ENCODE measurements around the gene LCN9.

The LCN9 gene

DNA sequence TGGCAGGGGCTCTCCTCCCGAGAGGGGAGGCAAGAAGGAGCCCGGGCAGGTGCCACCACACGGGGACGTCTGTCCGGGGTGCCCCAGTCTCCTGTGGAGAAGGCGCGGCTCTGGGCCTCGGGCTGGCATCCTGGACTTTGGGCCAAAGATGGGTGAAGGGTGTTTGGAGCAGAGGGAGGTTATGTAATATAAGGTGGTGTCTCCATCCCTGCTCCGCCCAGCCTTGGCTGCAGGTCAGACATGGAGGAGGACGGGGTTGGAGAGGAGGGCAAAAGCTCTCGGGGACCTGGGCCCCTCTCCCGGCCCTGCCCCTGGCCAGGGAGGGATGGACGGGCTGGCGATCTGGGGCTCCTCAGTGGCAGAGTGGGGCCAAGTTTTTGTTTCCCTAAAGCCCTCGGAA lies 37.4 kb downstream of the LCN9 start:
- CTCF ChIA-PET = no interaction called here
- TF ChIP-seq, protein P1, sequence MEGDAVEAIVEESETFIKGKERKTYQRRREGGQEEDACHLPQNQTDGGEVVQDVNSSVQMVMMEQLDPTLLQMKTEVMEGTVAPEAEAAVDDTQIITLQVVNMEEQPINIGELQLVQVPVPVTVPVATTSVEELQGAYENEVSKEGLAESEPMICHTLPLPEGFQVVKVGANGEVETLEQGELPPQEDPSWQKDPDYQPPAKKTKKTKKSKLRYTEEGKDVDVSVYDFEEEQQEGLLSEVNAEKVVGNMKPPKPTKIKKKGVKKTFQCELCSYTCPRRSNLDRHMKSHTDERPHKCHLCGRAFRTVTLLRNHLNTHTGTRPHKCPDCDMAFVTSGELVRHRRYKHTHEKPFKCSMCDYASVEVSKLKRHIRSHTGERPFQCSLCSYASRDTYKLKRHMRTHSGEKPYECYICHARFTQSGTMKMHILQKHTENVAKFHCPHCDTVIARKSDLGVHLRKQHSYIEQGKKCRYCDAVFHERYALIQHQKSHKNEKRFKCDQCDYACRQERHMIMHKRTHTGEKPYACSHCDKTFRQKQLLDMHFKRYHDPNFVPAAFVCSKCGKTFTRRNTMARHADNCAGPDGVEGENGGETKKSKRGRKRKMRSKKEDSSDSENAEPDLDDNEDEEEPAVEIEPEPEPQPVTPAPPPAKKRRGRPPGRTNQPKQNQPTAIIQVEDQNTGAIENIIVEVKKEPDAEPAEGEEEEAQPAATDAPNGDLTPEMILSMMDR (IDR thresholded peaks at IDR 0.05; ENCODE audit: control extremely low read depth, extremely low read depth, low read depth, missing control alignments) = no peak
- POLR2A ChIA-PET = no interaction called here
- no peak for DNase-seq (ENCODE audit: extremely low spot score)

DNA sequence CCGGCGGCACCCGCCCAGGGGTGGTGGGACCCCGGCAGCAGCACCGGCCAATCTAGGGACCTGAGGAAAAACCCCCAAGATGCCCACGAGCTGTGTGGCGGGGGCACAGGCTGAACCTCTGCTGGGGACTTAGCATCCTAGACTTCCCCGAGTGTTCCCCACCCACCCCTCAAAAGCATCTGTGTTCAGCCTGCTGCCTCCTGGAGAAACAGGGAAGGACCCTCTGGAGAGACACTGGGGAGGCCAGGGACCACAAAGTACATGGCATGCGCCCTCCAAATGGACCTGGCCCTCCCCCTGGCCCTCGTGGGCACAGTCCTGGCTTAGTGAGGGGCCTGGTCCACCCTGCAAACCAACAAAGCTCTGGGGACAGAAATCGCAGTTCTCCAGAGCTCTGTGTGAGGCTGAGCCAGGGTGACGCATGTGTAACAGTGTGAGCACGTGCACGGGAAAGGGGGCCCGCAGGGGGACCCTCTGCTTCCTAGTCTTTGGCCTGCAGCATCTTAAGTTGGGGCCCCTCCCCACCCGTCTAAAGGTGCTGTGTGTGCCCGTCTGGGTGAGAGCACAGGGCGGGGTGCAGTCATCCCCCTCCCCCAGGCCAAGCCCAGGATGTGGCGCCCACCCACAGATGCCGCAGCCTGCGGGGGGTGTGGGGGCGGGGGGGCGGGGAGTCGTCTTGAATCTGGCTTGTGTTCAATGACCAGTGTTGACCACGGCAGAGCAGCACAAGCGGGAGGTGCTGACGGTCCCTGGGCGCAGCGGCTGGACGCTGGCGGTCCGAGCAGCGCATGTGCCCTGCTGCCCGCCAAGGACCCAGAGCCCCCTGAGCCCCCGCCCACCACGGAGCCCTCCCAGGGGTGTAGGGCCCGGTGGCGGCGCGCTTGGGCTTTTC lies 38.2 kb downstream of the LCN9 start:
- TF ChIP-seq, protein P1 (IDR thresholded peaks at IDR 0.05; ENCODE audit: control extremely low read depth, extremely low read depth, low read depth, missing control alignments) = no peak
- CTCF ChIA-PET = no interaction called here
- POLR2A ChIA-PET = no interaction called here
- DNase-seq (ENCODE audit: extremely low spot score) = no peak

DNA sequence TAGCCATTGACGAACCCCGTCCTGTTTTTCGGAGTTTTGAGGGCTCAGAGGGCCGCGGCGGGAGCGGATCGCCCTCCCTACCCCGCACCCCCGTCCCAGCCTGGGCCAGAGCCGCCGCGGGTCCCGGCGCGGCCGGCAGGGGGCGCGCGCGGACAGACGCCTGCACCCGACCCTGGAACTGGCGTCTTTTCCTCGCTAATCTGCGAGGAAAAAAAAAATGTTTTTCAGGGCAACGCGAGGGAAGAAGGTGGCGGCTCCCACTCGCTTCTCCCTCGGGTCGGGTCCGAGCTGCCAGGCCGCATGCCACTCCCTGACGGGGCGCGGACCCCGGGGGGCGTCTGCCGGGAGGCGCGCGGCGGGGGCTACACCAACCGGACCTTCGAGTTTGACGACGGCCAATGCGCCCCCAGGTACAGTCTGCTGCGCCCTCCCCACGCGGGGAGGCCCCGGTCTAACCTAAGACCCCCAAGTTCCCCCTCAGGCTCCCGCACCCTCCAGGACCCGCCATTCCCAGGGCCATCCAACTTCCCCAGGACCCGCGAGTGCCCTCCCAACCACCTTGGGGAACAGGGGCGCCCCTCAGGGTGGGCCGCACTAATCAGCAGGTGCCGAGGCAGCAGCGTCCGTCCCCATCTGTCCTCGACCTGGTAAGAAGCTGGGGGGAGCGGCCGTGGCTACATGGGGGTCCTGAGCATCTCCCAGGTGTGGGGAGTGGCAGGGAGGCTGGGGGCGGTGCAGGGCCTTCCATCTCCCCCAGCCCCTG lies 39.0 kb downstream of the LCN9 start, which contains the start of gene KCNT1:
Gene KCNT1 (plus strand): TSS at position 227 of the 763 bp plus-strand sequence. CDS start 74 bp downstream, at position 301.
- TF ChIP-seq, protein P1 (IDR thresholded peaks at IDR 0.05; ENCODE audit: control extremely low read depth, extremely low read depth, low read depth, missing control alignments) = peak; percentile 82
- peak; percentile 91 for DNase-seq (ENCODE audit: extremely low spot score)
- ChIA-PET POLR2A (no interaction called here), CTCF (interaction anchor here (1.1 to 1.5 kb wide), 3 partner anchors 8 to 18 kb away, joined by 3 to 8 read pairs (median 5); no protein-coding TSS in a partner anchor)

DNA sequence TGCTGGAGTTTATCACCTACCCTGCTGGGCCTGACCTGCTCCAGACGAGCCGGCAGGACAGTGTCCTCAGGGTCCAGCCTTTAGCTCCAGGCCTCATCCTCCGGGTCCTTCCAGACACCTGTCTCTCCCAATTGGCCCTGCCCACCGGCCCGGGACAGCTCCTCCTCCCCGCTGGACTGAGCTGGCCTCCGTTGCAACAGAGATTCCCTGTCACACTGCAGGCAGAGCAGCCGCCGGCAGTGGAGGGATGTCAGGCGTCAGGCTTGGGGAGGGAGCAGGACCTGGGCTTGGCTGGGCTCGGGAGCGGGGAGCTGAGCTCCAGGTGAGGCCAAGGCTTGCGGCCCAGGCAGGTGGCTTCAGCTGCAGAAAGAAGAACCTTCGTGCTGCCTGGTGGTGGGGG lies 40.6 kb downstream of the LCN9 start:
- no peak for DNase-seq (ENCODE audit: extremely low spot score)
- TF ChIP-seq, protein P1 (IDR thresholded peaks at IDR 0.05; ENCODE audit: control extremely low read depth, extremely low read depth, low read depth, missing control alignments) = no peak
- ChIA-PET CTCF (interaction anchor here (1.0 to 2.7 kb wide), 2 partner anchors 10 to 100 kb away, joined by 3 to 9 read pairs; no protein-coding TSS in a partner anchor), POLR2A (no interaction called here)

DNA sequence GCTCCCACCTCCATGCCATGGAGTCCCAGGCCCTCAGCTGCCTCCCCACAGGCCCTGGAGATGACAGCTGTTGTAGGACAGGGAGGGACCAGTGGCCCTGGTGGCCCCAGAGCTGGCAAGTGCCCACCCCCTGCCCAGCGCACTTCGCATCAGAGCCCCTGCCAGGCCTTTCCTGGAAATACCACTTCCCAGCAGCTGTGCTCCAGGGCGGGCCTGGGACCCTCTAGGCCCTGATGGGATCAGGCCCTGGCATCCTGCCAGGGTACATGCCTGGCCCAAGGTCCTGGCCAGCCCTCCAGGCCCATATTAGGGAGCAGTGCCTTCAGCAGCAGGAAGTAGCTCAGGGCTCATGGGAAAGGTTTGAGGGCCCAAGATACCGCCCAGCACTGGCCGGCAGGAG lies 41.4 kb downstream of the LCN9 start:
- no peak for DNase-seq (ENCODE audit: extremely low spot score)
- TF ChIP-seq, protein P1 (IDR thresholded peaks at IDR 0.05; ENCODE audit: control extremely low read depth, extremely low read depth, low read depth, missing control alignments) = no peak
- POLR2A ChIA-PET = no interaction called here
- CTCF ChIA-PET = interaction anchor here (1.0 to 2.7 kb wide), 2 partner anchors 10 to 101 kb away, joined by 3 to 9 read pairs; no protein-coding TSS in a partner anchor

DNA sequence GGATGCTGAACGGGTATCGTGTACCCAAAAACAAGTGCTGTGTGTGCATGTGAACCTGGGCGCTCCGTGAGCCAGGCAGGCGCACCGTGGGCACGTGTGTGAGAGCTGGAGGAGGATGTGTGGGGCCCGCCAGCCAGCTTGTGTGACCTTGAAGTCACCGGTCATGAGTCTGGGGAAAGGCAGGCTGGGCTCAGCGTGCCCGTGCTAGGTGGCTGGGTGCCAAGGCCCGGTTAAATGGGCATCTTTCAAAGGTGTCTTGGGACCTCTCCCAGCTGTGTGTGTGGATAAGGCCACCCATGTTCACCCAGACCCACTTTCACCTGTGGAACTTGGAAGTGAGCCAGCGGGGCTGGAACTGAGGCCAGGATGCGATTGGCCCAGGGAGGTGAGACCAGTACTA lies 42.3 kb downstream of the LCN9 start:
- no peak for DNase-seq (ENCODE audit: extremely low spot score)
- TF ChIP-seq, protein P1 (IDR thresholded peaks at IDR 0.05; ENCODE audit: control extremely low read depth, extremely low read depth, low read depth, missing control alignments) = no peak
- POLR2A ChIA-PET = interaction anchor here (0.6 kb wide), 1 partner anchor 657 kb away, joined by 3 read pairs; no protein-coding TSS in a partner anchor
- CTCF ChIA-PET = interaction anchor here (0.8 to 2.7 kb wide), 2 partner anchors 11 to 20 kb away, joined by 3 to 9 read pairs; no protein-coding TSS in a partner anchor
